Measurements from ENCODE around the gene SEC24A. TPM values are rescaled to one million over a fixed set of nuclear protein-coding genes. Genes with fewer than 3 reads are reported as not detected.

Gene SEC24A
- total RNA-seq, 1 donor from 2014 or later, result 33.2 TPM

DNA sequence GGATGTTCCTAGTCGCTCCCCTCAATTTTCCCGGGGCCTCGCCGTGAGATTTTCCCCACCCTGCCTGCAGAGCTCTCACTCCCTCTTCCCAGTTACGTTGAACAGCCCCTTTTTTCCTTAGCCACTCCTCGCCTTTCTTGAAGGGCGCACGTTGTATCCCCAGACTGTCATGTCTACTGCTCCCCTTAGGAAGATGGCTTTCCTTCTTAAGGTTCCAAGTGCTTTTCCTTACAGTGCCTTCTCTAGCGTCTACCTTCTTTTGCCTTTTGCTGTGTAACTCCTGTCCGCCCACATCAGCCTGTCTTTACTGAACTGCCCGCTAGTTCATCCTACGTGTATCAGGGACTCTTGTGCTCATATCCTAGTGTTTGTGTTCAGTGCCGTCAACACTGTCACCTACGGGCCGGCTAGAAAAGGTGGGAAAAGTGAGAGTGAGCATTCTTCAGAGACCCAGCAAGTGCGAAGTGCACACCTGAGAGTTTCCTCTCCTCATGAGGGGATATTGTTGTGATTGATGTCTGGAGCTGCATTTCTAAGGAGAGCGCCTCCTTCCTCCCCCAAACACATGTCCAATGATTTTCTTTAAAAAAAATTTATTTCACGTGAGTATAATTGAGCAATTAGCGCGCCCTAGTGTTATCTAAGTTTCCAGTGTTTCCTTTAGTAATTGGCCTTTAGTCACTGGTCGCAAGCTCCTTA lies 90.5 kb downstream of the SEC24A start:
- intact Hi-C loops (cut with micrococcal nuclease), result loop anchor here (1.0 to 10.0 kb wide), 19 partner anchors 19 to 772 kb away; partner anchors contain the start of genes C5orf15, C5orf24, CDKL3 and DDX46

- intact Hi-C loops (cut with micrococcal nuclease), result no loop called here
These were observed 92.5 kb downstream of the SEC24A start for GRCh38 chr5:134741052-134741451.

DNA sequence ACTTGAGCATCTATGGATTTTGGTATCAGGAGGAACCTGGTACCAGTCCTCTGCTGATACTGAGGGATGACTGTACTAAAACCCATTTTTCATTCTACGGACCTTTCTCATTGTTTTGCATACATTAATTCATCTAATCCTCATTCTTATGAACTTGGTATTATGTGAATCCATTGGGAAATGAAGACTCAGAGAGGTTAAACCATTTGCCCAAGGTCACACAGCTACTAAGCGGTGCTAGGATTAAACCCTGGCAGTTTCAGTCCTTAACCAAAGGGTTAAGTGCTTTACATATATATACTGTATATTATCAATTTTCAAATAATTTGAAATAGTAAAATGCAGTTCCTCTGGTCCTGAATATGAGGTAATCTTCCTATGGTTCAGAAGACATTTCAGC lies 93.5 kb downstream of the SEC24A start:
- intact Hi-C loops (cut with micrococcal nuclease), result no loop called here

GRCh38 chr5:134749415-134749814 lies 100.8 kb downstream of the SEC24A start:
- intact Hi-C loops (cut with micrococcal nuclease), result no loop called here

DNA sequence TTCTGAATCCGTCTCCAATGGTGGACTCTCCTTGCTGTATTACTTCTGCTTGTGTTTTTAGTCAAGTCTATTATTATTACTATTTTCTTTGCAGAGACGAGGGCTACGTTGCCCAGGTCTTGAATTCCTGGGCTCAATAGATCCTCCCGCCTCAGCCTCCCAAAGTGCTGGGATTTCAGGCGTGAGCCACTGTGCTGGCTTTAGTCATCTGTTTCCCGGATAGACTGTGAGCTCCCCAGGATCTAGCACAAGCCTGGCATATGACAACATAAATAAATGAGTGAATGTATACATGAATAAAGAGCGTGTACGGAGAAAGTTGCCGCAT lies 109.6 kb downstream of the SEC24A start:
- intact Hi-C loops (cut with micrococcal nuclease), result loop anchor here (1.0 to 5.0 kb wide), 12 partner anchors 20 to 1891 kb away; partner anchors contain the start of genes AFF4, C5orf24, CAMLG and GDF9

DNA sequence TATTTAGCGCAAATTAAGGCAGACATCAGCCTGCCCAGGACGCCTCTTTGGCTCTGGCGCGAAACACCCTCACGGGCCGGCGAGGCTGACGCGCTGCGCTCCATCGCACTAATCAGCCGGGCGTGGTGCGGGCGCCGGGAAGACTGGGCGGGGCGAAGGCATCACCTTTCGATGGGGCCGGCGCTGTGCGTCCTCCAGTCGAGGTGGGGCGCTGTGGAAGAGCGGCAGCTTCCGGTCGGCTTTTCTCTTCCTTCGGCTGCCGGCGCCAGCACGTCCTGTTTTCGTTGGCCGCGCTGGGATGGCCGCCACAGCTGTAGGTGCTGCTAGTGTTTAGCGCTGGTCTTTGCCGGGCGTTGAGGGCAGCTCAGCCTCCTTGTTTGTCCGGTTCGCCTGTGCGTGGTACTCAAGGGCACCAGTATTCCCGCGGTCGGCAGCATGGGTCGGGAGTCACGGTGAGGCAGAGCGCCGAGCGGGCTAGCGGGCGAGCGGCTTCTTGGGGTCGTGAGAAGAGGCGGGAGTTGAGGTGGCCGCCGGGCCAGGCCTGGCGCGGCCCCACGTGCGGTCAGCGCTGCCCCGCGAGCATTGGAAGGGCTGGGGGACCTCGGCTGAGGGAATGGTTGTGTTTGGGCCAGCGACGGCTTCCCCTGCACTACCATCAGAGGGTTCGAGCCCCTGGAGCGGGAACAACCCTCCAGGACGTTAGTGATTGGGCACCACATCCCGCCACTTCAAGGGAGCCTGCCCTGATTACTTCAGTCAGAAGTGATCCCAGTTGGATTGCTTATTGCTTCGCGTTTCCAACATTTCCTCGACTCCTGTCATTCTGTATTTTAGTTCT lies 110.1 kb downstream of the SEC24A start, which contains the start of gene DDX46:
DDX46 (plus strand) TSS at position 276 of the 838 bp plus-strand sequence; CDS start at position 436, 160 bp downstream.
- intact Hi-C loops (cut with micrococcal nuclease), result loop anchor here (1.0 to 5.0 kb wide), 12 partner anchors 20 to 1891 kb away; partner anchors contain the start of genes AFF4, C5orf24, CAMLG and GDF9

DNA sequence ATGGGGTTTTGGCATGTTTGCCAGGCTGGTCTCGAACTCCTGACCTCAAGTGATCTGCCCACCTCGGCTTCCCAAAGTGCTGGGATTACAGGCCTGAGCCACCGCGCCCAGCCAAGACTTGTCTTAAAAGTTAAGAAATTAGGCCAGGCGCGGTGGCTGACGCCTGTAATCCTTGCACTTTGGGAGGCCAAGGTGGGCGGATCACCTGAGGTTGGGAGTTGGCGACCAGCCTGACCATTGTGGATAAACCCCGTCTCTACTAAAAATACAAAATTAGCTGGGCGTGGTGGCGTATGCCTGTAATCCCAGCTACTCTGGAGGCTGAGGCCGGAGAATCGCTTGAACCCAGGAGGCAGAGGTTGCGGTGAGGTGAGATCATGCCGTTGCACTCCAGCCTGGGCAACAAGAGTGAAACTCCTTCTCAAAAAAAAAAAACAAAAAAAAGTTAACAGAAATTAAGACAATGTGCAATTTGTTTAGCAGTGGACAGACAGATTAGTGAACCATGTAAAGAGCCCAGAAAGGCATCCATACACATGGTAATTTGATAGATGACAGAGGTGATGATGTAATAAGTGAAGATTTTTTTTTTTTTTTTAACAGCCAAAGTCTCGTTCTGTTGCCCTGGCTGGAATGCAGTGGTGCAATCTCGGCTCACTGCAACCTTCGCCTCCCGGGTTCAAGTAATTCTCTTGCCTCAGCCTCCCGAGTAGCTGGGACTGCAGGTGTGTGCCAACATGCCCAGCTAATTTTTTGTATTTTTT lies 119.1 kb downstream of the SEC24A start:
- intact Hi-C loops (cut with micrococcal nuclease), result loop anchor here (2.0 kb wide), 1 partner anchor 29 kb away; no protein-coding TSS in a partner anchor

DNA sequence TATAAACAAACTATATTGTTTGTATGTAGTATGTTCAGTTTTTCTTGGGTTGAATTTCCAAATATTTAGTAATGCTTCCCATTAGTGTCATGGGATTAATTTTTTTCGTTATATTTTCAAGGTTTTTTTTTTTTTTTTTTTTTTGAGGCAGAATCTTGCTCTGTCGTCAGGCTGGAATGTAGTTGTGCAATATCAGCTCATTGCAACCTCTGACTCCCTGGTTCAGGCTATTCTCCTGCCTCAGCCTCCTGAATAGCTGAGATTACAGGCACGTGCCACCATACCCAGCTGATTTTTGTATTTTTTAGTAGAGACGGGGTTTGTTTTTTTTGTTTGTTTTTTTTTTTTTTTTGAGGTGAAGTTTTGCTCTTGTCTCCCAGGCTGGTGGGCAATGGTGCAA lies 120.6 kb downstream of the SEC24A start:
- intact Hi-C loops (cut with micrococcal nuclease), result no loop called here

DNA sequence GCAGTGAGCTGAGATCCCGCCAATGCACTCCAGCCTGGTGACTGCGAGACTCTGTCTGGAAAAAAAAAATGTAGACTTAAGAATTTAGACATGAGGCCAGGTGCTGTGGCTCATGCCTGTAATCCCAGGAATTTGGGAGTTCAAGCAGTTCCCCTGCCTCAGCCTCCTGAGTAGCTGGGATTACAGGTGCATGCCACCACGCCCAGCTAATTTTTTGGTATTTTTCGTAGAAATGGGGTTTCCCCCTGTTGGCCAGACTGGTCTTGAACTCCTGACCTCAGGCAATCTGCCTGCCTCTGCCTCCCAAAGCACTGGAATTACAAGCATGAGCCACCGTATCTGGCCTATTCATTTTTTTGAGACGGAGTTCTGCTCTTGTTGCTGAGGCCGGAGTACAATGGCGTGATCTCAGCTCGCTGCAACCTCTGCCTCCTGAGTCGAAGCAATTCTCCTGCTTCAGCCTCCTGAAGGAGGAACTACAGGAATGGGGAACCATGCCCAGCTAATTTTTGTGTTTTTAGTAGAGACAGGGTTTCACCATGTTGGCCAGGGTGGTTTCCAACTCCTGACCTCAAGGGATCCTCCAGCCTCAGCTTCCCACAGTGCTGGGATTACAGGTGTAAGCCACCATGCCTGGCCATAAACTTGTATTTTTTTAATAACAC lies 124.0 kb downstream of the SEC24A start:
- intact Hi-C loops (cut with micrococcal nuclease), result no loop called here

DNA sequence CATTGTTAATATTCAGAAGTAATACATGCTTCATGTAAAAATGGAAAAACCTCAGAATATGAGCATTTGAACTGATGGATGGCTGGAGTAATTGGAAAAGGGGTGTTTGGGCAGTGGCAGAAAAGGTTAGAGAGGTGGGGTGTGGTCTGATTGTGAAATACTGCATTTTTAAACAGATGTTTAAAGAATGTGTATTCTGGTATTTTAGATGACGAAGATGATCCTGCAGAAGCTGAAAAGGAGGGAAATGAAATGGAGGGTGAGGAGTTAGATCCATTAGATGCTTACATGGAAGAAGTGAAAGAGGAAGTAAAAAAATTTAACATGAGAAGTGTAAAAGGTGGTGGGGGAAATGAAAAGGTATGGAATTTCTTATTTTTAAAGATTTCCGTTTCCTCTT lies 128.8 kb downstream of the SEC24A start:
- intact Hi-C loops (cut with micrococcal nuclease), result no loop called here

Other genes with a start within 250 kb of the SEC24A start
- 22.4 and 24.6 TPM in 2 replicates for gene CDKN2AIPNL, start 236.9 kb upstream of the SEC24A start, total RNA-seq
- gene JADE2, start 123.1 kb upstream of the SEC24A start, total RNA-seq, result 104 and 112 TPM in 2 replicates
- 54.7 and 54.9 TPM in 2 replicates for gene SAR1B, start 16.0 kb upstream of the SEC24A start, total RNA-seq
- 22.6 and 23.4 TPM in 2 replicates for gene CAMLG, start 89.8 kb downstream of the SEC24A start, total RNA-seq
- gene DDX46, start 110.0 kb downstream of the SEC24A start, total RNA-seq, result 73.6 and 73.9 TPM in 2 replicates
- 32.7 and 35.5 TPM in 2 replicates for gene C5orf24, start 197.2 kb downstream of the SEC24A start, total RNA-seq
- 72.7 and 80.5 TPM in 2 replicates for gene TXNDC15, start 225.6 kb downstream of the SEC24A start, total RNA-seq